ENCODE results near the gene FYN.

DNA sequence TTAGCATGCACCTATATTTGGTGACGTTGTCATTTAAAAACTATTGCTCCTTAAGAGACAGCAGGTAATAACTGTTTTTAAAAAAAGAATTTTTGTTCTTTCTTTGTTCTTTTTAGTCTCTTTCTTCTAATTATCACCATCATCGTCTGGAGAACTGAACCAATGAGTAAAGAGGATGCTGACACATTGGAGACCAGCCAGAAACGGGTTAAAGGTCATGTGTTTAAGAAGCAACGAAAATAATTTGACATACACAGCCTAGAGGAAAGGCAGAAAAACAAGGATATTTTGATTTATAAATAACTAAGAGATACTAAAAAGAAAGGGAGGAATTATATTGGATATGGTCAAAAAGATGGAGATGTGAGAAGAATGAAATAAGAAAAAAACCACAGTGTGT, 19.2 kb upstream of the FYN start:
- TF ChIP-seq, protein P1, sequence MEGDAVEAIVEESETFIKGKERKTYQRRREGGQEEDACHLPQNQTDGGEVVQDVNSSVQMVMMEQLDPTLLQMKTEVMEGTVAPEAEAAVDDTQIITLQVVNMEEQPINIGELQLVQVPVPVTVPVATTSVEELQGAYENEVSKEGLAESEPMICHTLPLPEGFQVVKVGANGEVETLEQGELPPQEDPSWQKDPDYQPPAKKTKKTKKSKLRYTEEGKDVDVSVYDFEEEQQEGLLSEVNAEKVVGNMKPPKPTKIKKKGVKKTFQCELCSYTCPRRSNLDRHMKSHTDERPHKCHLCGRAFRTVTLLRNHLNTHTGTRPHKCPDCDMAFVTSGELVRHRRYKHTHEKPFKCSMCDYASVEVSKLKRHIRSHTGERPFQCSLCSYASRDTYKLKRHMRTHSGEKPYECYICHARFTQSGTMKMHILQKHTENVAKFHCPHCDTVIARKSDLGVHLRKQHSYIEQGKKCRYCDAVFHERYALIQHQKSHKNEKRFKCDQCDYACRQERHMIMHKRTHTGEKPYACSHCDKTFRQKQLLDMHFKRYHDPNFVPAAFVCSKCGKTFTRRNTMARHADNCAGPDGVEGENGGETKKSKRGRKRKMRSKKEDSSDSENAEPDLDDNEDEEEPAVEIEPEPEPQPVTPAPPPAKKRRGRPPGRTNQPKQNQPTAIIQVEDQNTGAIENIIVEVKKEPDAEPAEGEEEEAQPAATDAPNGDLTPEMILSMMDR (IDR thresholded peaks at IDR 0.05; ENCODE audit: insufficient read depth, low read length, poor library complexity, severe bottlenecking): no peak
- no peak for TF ChIP-seq EZH2phosphoT487 (conservative IDR thresholded peaks at IDR 0.05; ENCODE audit: low read length)

Data from SU-DHL-6 (cell line).